Activated naive CD8-positive, alpha-beta T cell treated with anti-CD3 and anti-CD28 coated beads, Interleukin-2, amount 10 ng/mL, durations not matched to agents 7 days and 5 days (primary cell): Measurements from ENCODE around the gene PGP. TPM values are rescaled to one million over a fixed set of nuclear protein-coding genes. Genes with fewer than 3 reads are reported as not detected.
"Not testable (repeated sequence)": the region's sequence is repeated elsewhere in the genome, so short reads cannot be mapped to it uniquely, and the experiment has no call there.

Experiments used
- ATAC-seq: fragments of 150-1000 bp; cut with Tn5 transposase; one replicate; pipeline ENCODE4 v1.10.0; 2021; ENCODE audit warnings: low read depth, moderate library complexity
- POLR2A ChIA-PET: fragments of 350-600 bp; sonication (Branson Sonifier 250); formaldehyde crosslinking; loops from one replicate; lab custom pipeline; 2021; ENCODE audit warnings: antibody characterized with exemption; lab: Charles Lee
- DNase-seq: peaks from one replicate; pipeline ENCODE4 v3.0.0; 2021
- H3K27ac Mint-ChIP-seq: one replicate; pipeline ENCODE4 v1.8.0; 2022; ENCODE audit warnings: mild to moderate bottlenecking, mixed read lengths
- H3K27me3 Mint-ChIP-seq: one replicate; pipeline ENCODE4 v1.8.0; 2022; ENCODE audit warnings: mild to moderate bottlenecking, moderate library complexity, mixed read lengths
- H3K36me3 Mint-ChIP-seq: one replicate; pipeline ENCODE4 v1.8.0; 2021; ENCODE audit warnings: mild to moderate bottlenecking, mixed read lengths
- H3K4me1 Mint-ChIP-seq: one replicate; pipeline ENCODE4 v1.8.0; 2021; ENCODE audit warnings: mixed read lengths
- H3K4me3 Mint-ChIP-seq: one replicate; pipeline ENCODE4 v1.8.0; 2022; ENCODE audit warnings: mild to moderate bottlenecking, moderate library complexity, mixed read lengths
- H3K9me3 Mint-ChIP-seq: one replicate; pipeline ENCODE4 v1.8.0; 2021; ENCODE audit warnings: mixed read lengths
- total RNA-seq, 2 experiments: library from RNA; stranded (reverse); gene quantifications; one replicate each; pipeline ENCODE4 v1.2.3, GENCODE V29; 2021

PGP gene, protein sequence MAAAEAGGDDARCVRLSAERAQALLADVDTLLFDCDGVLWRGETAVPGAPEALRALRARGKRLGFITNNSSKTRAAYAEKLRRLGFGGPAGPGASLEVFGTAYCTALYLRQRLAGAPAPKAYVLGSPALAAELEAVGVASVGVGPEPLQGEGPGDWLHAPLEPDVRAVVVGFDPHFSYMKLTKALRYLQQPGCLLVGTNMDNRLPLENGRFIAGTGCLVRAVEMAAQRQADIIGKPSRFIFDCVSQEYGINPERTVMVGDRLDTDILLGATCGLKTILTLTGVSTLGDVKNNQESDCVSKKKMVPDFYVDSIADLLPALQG
- total RNA-seq: 10 to 100 TPM; 22.6 to 23.2 TPM

DNA sequence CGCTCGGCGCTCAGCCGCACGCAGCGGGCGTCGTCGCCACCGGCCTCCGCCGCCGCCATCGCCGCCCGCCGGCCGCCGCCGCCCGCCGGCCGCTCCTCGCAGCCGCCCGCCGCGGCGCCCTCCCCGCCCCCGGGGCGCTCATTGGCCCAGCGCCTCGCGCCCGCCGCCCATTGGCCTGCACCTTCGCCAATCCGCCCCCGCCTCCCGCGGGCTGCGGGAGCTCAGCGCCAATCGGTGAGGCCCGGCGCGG, at the start of gene PGP:
Gene PGP (minus strand): TSS at position 122 of the 250 bp plus-strand sequence. CDS start 63 bp downstream, at position 59.
- ATAC-seq (peak; percentile 96), DNase-seq (peak; percentile 100)
- Mint-ChIP-seq H3K27ac (peak within 1 kb of the TSS; percentile 82), H3K27me3 (no peaks in the 10 kb centered on the region), H3K4me1 (peaks cover 18% of the 10 kb centered on the region), H3K4me3 (peak within 1 kb of the TSS; percentile 84), H3K9me3 (no peaks in the 10 kb centered on the region), H3K36me3 (peaks cover 2% of the 10 kb centered on the region)
- POLR2A ChIA-PET: interaction anchor here (0.5 to 2.7 kb wide), 13 partner anchors 9 to 358 kb away, joined by 3 to 32 read pairs (median 4); partner anchors contain the start of genes E4F1, ECI1, MLST8 and TRAF7

DNA sequence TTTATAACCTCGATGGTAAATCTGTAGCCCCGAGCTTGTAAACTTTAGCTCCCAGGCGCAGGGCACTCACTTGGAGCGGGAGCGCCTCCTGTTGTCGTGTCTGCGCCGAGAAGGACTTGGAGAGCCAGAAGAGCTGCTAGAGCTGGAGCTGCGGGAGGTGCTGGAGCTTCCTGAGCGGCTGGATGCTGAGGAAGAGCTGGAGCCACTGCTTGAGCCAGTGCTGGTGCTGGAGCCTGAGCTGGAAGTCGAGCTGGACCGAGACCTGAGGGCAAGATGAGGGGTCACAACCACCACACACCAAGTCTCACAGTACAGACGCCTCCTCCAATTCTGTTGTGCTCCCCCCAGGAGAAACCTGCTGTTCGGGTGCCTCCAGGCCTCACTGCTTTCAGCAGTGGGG, 48.4 kb upstream of the PGP start:
- not testable (repeated sequence) for H3K27me3 Mint-ChIP-seq, H3K9me3 Mint-ChIP-seq, ATAC-seq, H3K4me3 Mint-ChIP-seq, H3K27ac Mint-ChIP-seq, DNase-seq
- H3K36me3 Mint-ChIP-seq: peaks cover 32% of the 10 kb centered on the region
- POLR2A ChIA-PET: interaction anchor here (0.6 kb wide), 1 partner anchor 110 kb away, joined by 3 read pairs; no protein-coding TSS in a partner anchor
- peaks cover 20% of the 10 kb centered on the region for H3K4me1 Mint-ChIP-seq

DNA sequence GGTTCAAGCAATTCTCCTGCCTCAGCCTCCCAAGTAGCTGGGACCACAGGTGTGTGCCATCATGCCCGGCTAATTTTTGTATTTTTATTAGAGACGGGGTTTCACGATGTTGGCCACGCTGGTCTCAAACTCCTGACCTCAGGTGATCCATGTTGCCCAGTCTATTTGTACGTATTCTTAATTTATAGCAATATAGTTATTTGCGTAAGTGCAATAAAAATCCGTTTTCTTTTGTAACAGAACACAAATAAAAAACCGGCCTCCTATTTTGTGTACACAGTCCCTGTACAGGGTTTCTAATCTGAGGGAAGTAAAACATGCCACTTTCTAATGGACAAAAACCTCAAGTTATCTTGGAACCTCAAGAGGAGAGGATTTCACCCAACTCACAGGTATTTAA, 45.6 kb upstream of the PGP start:
- Mint-ChIP-seq H3K4me1 (peaks cover 8% of the 10 kb centered on the region), H3K4me3 (no peak overlapping the region), H3K9me3 (no peaks in the 10 kb centered on the region), H3K27ac (no peak overlapping the region), H3K27me3 (no peaks in the 10 kb centered on the region), H3K36me3 (peaks cover 40% of the 10 kb centered on the region)
- POLR2A ChIA-PET: no interaction called here
- DNase-seq: no peak
- no peak for ATAC-seq

DNA sequence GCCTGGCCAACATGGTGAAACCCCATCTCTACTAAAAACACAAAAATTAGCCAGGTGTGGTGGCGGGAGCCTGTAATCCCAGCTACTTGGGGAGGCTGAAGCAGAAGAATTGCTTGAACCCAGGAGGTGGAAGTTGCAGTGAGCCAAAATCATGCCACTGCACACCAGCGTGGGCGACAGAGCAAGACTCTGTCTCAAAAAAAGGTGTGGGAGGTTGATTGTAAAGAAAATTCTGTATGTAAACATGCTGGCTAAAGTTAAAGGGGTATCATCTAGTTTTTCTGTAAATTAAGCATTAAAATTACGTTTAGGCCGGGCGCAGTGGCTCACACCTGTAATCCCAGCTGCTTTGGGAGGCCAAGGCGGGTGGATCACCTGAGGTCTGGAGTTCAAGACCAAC, 43.9 kb upstream of the PGP start:
- DNase-seq, H3K27ac Mint-ChIP-seq, H3K9me3 Mint-ChIP-seq, H3K4me3 Mint-ChIP-seq, ATAC-seq, POLR2A ChIA-PET, H3K4me1 Mint-ChIP-seq, H3K27me3 Mint-ChIP-seq: not testable (repeated sequence)
- H3K36me3 Mint-ChIP-seq: peaks cover 34% of the 10 kb centered on the region

DNA sequence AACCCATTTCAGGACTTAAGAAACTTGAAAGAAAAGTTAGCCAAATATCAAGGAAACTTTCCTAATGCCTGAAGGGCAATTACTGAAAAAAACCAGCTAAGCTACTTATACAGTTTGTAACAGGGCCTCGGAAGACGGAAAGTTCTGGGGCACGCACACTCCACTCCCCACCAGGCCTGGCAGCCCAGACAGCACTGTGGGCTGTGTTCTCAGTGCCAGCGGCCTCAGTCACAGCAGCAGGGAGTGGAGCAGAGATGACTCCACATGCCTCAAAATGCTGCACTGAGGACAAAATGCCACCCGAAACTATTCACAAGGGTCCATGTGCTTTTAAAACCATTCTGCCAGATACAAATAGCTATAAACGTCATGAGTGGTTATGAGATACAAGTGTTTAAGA, 43.1 kb upstream of the PGP start:
- POLR2A ChIA-PET: no interaction called here
- no peak for DNase-seq
- Mint-ChIP-seq H3K36me3 (peaks cover 34% of the 10 kb centered on the region), H3K4me1 (no peaks in the 10 kb centered on the region), H3K9me3 (no peaks in the 10 kb centered on the region), H3K27ac (no peak overlapping the region), H3K27me3 (no peaks in the 10 kb centered on the region), H3K4me3 (no peak overlapping the region)
- no peak for ATAC-seq

DNA sequence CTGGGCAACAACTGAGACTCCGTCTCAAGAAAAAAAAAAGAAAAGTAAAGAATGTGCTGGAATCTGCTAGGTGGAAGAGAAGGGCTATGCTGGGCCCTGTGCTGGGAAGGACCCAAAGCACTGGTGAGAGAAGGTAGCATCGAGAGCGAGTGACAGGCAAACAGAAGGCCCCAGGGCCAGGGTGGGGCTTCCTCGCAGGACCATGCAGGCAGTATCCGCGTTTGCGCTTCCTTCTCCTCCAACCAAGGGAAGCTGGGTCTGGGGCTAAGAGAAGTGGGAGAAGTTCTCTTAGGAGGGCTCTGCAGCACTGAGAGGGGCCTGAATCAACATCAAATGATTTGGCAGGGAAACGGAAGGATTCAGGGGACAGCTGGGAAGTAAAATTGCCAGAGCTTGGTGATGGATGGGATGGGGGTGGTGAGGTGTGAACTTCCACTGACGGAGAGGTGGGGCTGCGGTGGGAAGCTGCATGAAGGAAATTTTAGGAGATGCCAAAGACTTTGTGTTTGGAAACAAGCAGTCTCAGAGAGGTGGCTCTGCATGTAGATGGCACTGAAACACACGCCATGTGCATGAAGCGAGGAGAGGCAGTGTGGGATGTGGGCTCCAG, 42.0 kb upstream of the PGP start:
- peaks cover 31% of the 10 kb centered on the region for H3K36me3 Mint-ChIP-seq
- no peak for ATAC-seq
- DNase-seq: no peak
- H3K9me3 Mint-ChIP-seq: no peaks in the 10 kb centered on the region
- no peak overlapping the region for H3K27ac Mint-ChIP-seq
- H3K4me1 Mint-ChIP-seq: no peaks in the 10 kb centered on the region
- no peaks in the 10 kb centered on the region for H3K27me3 Mint-ChIP-seq
- no peak overlapping the region for H3K4me3 Mint-ChIP-seq
- POLR2A ChIA-PET: interaction anchor here (1.0 kb wide), 1 partner anchor 12 kb away, joined by 3 read pairs; no protein-coding TSS in a partner anchor

DNA sequence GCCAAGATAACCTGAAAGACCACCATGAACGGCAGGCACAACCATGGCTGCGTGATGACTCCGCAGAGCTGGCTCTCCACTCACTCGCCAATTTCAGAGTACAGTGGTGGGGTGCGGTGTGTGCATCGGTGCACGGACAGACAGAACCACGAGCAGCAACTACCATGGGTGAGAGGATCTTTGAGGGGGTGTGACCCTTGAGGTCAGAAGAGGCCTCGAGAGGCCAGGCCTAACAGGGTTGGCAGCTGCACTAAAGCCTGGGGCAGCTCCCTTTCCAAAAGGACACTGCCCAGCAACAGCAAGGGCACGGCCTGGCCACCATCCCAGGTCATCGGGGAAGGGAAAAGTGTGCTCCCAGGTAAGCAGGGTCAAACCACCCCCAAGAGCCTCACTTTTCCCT, 38.7 kb upstream of the PGP start:
- Mint-ChIP-seq H3K36me3 (peaks cover 19% of the 10 kb centered on the region), H3K27ac (no peak overlapping the region), H3K9me3 (no peaks in the 10 kb centered on the region), H3K4me1 (peaks cover 4% of the 10 kb centered on the region), H3K27me3 (no peaks in the 10 kb centered on the region), H3K4me3 (no peak overlapping the region)
- no peak for DNase-seq
- POLR2A ChIA-PET: interaction anchor here (1.4 to 3.2 kb wide), 2 partner anchors 18 to 99 kb away, joined by 4 to 31 read pairs; partner anchors contain the start of gene TRAF7
- ATAC-seq: no peak

DNA sequence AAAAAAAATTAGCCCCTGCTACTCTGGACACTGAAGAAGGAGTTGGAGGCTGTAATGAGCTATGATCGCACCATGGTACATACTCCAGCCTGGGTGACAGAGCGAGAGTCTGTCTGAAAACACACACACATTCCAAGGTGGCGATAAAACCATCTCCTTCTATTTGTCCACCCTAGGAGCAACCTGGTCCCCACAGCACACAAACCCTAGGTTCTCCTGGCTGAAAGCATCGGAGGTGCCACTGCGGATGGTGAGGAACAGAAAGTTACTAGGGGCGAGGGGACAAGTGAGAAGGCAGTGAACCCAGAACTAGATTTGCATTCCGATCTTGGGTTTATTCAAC, 38.1 kb upstream of the PGP start:
- Mint-ChIP-seq H3K4me3 (no peak overlapping the region), H3K27ac (no peak overlapping the region), H3K9me3 (no peaks in the 10 kb centered on the region), H3K4me1 (peaks cover 4% of the 10 kb centered on the region), H3K36me3 (peaks cover 18% of the 10 kb centered on the region), H3K27me3 (no peaks in the 10 kb centered on the region)
- POLR2A ChIA-PET: interaction anchor here (1.4 to 3.3 kb wide), 3 partner anchors 16 to 98 kb away, joined by 4 to 31 read pairs (median 27); partner anchors contain the start of genes RNPS1 and TRAF7
- DNase-seq (no peak), ATAC-seq (no peak)

DNA sequence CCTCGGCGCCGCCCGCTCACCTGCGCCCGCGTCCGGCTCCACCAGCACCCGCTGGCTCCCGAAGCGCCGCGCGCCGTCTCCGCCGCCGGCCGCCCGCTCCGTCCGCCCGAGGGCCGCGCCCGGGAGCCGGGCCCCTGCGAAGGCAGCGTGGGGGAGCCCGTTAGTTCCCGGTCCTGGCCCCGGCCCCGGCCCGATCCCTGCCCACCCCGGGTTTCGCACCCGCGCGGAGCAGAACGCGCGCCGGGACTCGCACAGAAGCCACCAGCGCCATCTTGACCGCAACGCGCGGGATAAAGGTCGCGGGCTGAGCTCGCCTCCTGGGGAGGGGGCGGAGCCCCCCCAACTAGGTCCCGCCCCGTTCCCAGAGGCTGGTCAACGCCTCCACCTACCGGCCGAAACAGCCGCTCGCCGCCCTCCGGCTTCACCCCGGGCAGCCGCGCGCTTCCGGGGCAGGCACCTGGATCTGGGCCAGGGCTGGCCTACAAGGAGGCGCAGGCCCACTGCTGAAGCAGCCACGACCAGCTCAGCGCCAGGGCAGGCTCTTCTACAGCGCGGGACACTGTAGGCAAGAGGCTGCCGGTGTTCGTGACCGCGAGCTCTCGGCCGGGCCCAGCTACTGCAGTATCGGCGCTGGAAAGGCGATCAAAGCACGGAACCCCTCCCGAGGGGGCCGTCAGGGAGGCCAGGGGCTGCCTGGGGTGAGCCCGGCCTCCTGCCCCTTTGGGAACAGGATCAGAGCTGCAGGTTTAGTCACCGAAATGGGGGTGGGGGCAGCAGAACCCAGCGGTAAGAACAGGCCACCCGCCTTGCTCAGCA, 36.9 kb upstream of the PGP start, which contains the start of gene ECI1:
Gene ECI1 (minus strand): TSS at position 292 of the 816 bp plus-strand sequence. CDS start 21 bp downstream, at position 271.
- peak; percentile 84 for ATAC-seq
- peaks cover 4% of the 10 kb centered on the region for H3K4me1 Mint-ChIP-seq
- POLR2A ChIA-PET: interaction anchor here (0.6 to 3.3 kb wide), 17 partner anchors 9 to 287 kb away, joined by 3 to 31 read pairs (median 4); partner anchors contain the start of genes ATP6V0C, CCNF, DNASE1L2 and E4F1

DNA sequence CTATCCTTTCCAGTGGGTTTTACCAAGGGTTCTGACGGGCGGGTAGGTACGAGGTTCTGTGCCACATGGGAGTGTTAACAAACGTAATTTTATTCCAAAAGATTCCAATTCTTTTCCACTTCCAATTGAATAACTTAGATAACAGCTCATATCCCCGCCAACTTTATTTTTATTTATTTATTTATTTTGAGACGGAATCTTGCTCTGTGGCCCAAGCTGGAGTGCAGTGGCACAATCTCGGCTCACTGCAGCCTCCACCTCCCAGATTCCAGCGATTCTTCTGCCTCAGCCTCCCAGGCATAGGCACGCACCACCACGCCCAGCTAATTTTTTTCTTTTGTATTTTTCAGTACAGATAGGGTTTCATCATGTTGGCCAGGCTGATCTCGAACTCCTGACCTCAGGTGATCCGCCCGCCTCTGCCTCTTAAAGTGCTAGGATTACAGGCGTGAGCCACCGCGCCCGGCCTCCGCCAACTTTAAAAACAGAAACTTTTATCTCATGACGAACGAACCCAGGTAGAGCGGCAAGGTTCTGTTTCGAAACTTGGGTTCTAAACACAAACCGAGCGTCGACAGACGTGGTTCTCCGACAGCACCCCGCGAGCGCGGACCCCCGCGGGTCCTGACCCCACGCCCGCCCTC, 36.1 kb upstream of the PGP start:
- H3K27ac Mint-ChIP-seq: peak overlapping the region; percentile 95

More for the DNA sequence above, 36.9 kb upstream of the PGP start, which contains the start of gene ECI1:
- Mint-ChIP-seq H3K27me3 (no peaks in the 10 kb centered on the region), H3K27ac (peak within 1 kb of the TSS; percentile 95), H3K4me3 (peak within 1 kb of the TSS; percentile 96), H3K9me3 (no peaks in the 10 kb centered on the region), H3K36me3 (peaks cover 13% of the 10 kb centered on the region)
- peak; percentile 90 for DNase-seq

DNA sequence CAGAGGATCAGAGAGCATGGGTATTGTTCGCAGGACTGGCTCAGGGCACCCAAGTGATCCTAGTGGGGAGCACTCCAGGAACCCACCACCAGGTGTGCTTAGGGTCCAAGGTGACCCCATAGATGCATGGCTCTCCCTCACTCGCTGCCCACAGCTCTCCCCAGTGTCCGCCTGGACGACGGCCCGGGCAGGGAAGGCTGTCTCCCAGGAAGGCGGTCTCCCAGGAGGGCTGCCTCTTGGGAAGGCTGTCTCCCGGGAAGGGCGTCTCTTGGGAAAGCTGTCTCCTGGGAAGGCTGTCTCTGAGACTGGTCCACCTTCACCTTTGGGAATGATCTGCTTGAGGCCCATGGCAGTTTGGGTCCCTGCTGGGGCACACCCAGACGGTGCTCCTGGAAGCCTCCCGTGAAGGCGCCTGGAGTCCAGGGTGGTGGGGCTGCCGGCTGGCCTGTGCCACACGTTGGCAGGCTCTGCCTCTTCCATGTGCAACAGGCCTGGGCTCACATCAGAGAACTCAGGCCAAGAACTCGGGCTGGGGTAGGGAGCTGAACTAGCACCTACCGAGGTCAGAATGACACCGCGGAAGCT, 31.8 kb upstream of the PGP start:
- no peaks in the 10 kb centered on the region for H3K27me3 Mint-ChIP-seq
- no peak for ATAC-seq
- H3K9me3 Mint-ChIP-seq: no peaks in the 10 kb centered on the region
- H3K4me1 Mint-ChIP-seq: peaks cover 4% of the 10 kb centered on the region
- DNase-seq: no peak
- POLR2A ChIA-PET: no interaction called here
- no peaks in the 10 kb centered on the region for H3K36me3 Mint-ChIP-seq
- H3K27ac Mint-ChIP-seq: no peak overlapping the region
- no peak overlapping the region for H3K4me3 Mint-ChIP-seq

More for the DNA sequence above, 36.1 kb upstream of the PGP start:
- POLR2A ChIA-PET: interaction anchor here (0.6 to 3.3 kb wide), 13 partner anchors 14 to 263 kb away, joined by 3 to 31 read pairs (median 4); partner anchors contain the start of genes ATP6V0C, DNASE1L2, E4F1 and MLST8
- ATAC-seq (peak; percentile 9), DNase-seq (no peak)
- peaks cover 4% of the 10 kb centered on the region for H3K4me1 Mint-ChIP-seq
- peaks cover 6% of the 10 kb centered on the region for H3K36me3 Mint-ChIP-seq
- no peaks in the 10 kb centered on the region for H3K9me3 Mint-ChIP-seq
- peak overlapping the region; percentile 96 for H3K4me3 Mint-ChIP-seq
- no peaks in the 10 kb centered on the region for H3K27me3 Mint-ChIP-seq

DNA sequence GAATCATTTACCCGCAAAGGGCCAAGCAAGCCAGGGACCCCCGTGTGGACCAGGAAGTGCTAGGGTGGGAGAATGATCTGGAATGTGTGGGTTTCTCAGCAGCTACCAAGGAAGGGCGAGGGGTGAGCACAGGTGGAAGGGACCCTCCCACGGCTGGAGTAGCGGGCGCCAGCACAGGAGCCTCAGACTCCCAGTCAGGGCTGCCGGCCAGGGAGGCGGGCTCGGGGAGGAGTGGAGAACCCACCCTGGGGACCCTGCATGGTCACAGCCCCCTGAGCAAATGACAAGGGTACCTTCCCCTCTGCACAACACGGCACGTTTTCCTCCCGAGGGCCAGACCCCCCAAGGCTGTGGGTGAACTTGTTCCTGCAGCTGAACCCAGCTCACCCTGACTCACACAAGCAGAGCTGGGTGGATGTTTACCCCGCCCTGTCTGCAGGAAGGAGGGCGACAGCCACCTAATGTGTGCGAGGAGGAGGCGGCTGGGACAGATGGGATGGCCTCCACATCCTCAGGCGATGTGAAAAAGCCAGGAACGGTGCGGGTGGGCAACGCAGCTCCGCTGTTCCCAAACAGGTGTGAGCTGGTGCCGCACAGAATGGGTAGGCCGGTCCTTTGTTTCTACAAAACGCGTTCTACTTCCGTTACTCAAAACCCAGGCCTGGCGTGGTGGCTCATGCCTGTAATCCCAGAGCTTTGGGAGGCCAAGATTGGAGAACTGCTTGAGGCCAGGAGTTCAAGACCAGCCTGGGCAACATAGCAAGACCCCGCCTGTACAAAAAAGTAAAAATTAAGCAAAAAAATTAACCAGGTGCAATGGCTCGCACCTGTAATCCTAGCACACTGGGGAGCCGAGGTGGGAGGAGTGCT, 30.5 kb upstream of the PGP start:
- no peak for DNase-seq
- POLR2A ChIA-PET: no interaction called here
- Mint-ChIP-seq H3K9me3 (no peaks in the 10 kb centered on the region), H3K4me3 (no peak overlapping the region), H3K36me3 (no peaks in the 10 kb centered on the region), H3K4me1 (peaks cover 2% of the 10 kb centered on the region), H3K27ac (no peak overlapping the region), H3K27me3 (no peaks in the 10 kb centered on the region)
- no peak for ATAC-seq
